Measurements from ENCODE around the gene MROH2A.

The MROH2A gene

GRCh38 chr2:233769260-233769659, 8.9 kb upstream of the MROH2A start:
- TF ChIP-seq CTCF (conservative IDR thresholded peaks at IDR 0.05; ENCODE audit: low read depth, low read length) = no peak
- H3K4me3 ChIP-seq (ENCODE audit: low read depth, low read length) = no peak overlapping the region
- no peak for DNase-seq (ENCODE audit: low read depth)

DNA sequence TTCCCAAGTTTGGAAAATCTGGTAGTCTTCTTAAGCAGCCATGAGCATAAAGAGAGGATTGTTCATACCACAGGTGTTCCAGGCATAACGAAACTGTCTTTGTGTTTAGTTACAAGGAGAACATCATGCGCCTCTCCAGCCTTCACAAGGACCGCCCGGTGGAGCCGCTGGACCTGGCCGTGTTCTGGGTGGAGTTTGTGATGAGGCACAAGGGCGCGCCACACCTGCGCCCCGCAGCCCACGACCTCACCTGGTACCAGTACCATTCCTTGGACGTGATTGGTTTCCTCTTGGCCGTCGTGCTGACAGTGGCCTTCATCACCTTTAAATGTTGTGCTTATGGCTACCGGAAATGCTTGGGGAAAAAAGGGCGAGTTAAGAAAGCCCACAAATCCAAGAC, 6.0 kb upstream of the MROH2A start:
- no peak overlapping the region for H3K4me3 ChIP-seq (ENCODE audit: low read depth, low read length)
- no peak for TF ChIP-seq CTCF (conservative IDR thresholded peaks at IDR 0.05; ENCODE audit: low read depth, low read length)
- DNase-seq (ENCODE audit: low read depth) = no peak

DNA sequence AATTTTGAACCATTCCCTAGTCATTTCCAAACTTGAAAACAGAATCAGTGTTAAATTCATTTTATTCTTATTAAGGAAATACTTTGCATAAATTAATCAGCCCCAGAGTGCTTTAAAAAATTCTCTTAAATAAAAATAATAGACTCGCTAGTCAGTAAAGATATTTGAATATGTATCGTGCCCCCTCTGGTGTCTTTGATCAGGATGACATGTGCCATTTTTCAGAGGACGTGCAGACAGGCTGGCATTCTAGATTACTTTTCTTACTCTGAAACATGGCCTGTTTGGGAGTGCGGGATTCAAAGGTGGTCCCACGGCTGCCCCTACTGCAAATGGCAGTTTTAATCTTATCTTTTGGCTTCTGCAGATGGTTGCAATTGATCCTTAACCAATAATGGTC, 5.5 kb upstream of the MROH2A start:
- no peak for TF ChIP-seq CTCF (conservative IDR thresholded peaks at IDR 0.05; ENCODE audit: low read depth, low read length)
- DNase-seq (ENCODE audit: low read depth) = no peak

GRCh38 chr2:233773854-233774253, 4.3 kb upstream of the MROH2A start:
- no peak for TF ChIP-seq CTCF (conservative IDR thresholded peaks at IDR 0.05; ENCODE audit: low read depth, low read length)
- no peak for DNase-seq (ENCODE audit: low read depth)
- H3K4me3 ChIP-seq (ENCODE audit: low read depth, low read length) = no peak overlapping the region

More for the DNA sequence above, 5.5 kb upstream of the MROH2A start:
- H3K4me3 ChIP-seq (ENCODE audit: low read depth, low read length) = no peak overlapping the region

- DNase-seq (ENCODE audit: low read depth) = no peak
- H3K4me3 ChIP-seq (ENCODE audit: low read depth, low read length) = no peak overlapping the region
- TF ChIP-seq CTCF (conservative IDR thresholded peaks at IDR 0.05; ENCODE audit: low read depth, low read length) = no peak
Observed at GRCh38 chr2:233775414-233775813, 2.7 kb upstream of the MROH2A start.

GRCh38 chr2:233779722-233780121, 1.6 kb downstream of the MROH2A start:
- no peak for TF ChIP-seq CTCF (conservative IDR thresholded peaks at IDR 0.05; ENCODE audit: low read depth, low read length)
- no peak for DNase-seq (ENCODE audit: low read depth)
- no peak overlapping the region for H3K4me3 ChIP-seq (ENCODE audit: low read depth, low read length)

DNA sequence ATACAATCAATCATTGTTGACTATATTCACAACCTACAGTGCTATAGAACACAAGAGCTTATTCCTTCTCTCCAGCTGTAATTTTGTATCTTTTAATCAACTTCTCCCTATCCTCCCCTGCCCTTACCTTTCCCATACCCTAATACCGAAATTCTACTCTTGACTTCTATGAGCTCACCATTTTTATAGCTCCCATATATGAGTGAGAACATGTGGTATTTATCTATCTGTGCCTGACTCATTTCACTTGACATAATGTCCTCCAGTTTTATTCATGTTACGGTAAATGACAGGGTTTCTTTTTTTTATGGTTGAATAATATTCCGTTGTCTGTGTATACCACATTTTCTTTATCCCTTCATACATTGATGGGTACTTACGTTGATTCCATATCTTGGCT, 2.6 kb downstream of the MROH2A start:
- TF ChIP-seq CTCF (conservative IDR thresholded peaks at IDR 0.05; ENCODE audit: low read depth, low read length) = no peak
- H3K4me3 ChIP-seq (ENCODE audit: low read depth, low read length) = no peak overlapping the region
- DNase-seq (ENCODE audit: low read depth) = no peak

All from choroid plexus epithelial cell (primary cell).